Transverse colon (tissue), 4 donors: ENCODE measurements around the gene GCLM. TPM values are rescaled to one million over a fixed set of nuclear protein-coding genes. Genes with fewer than 3 reads are reported as not detected.
A peak's percentile ranks its signal among the peaks of the same experiment; 100 is the strongest.
"Not testable (repeated sequence)": the region's sequence is repeated elsewhere in the genome, so short reads cannot be mapped to it uniquely, and the experiment has no call there.

ENCODE experiments used
- DNase-seq: peaks from one replicate; pipeline ENCODE4 v3.0.0-alpha.2; 2019
- H3K27ac ChIP-seq, 4 donors: fragments of 200-600 bp; sonication (generic); 2 replicates each; pipeline ENCODE4 v1.5.1; 2016 to 2018; ENCODE audit warnings: inconsistent platforms in 4 of 4
- H3K27me3 ChIP-seq: fragments of 200-600 bp; sonication (generic); 2 replicates; pipeline ENCODE4 v1.5.1; 2017; ENCODE audit warnings: inconsistent platforms
- H3K36me3 ChIP-seq, 4 donors: fragments of 200-600 bp; sonication (generic); 2 replicates each; pipeline ENCODE4 v1.5.1; 2017 to 2019; ENCODE audit warnings: inconsistent platforms in 4 of 4
- H3K4me1 ChIP-seq, 4 donors: fragments of 200-600 bp; sonication (generic); 2 replicates each; pipeline ENCODE4 v1.5.1; 2017 to 2020; ENCODE audit warnings: inconsistent platforms in 4 of 4
- H3K4me3 ChIP-seq, 4 donors: fragments of 200-600 bp; sonication (generic); 1 replicate in 1 of 4; 2 replicates in 3 of 4; pipeline versions ENCODE4 v1.5.1 to v1.6.1; 2017 to 2019; ENCODE audit warnings: inconsistent platforms in 4 of 4
- H3K9me3 ChIP-seq, 2 donors: fragments of 200-600 bp; sonication (generic); 2 replicates each; pipeline ENCODE4 v1.5.1; 2017 to 2019; ENCODE audit warnings: inconsistent platforms in 2 of 2
- EP300 ChIP-seq: sonication (generic); formaldehyde crosslinking; IDR thresholded peaks from one replicate; pipeline ENCODE4 v1.6.1; 2017; ENCODE audit warnings: antibody characterized with exemption, low read depth
- POLR2A ChIP-seq: fragments of 450-650 bp; IDR thresholded peaks from one replicate; pipeline ENCODE4 v1.6.1; 2016; ENCODE audit warnings: antibody characterized with exemption, mild to moderate bottlenecking, moderate library complexity
- POLR2AphosphoS5 ChIP-seq, 3 donors: sonication (generic); formaldehyde crosslinking; IDR thresholded peaks; one replicate each; pipeline ENCODE4 v1.6.1; 2016; ENCODE audit warnings: antibody characterized with exemption in 3 of 3
- WGBS, 2 donors: methylation state at CpG; one replicate each; pipeline ENCODE4 v1.1.5; 2018; ENCODE audit warnings: low coverage in 1 of 2; 5-methylcytosine and 5-hydroxymethylcytosine counted together
- in situ Hi-C, 4 donors: fragments of 200-750 bp; cut with MboI; loops; one replicate each; pipeline versions ENCODE4 v1.15.0 to v1.15.1; 2017; ENCODE audit warnings: low sequenced_read_pairs in 3 of 4, low pct_ligation_motif_present in 1 of 4, low pct_unique_long_range_greater_than_20kb in 1 of 4
- intact Hi-C: fragments of 100-400 bp; cut with DNase I; formaldehyde crosslinking; loops from one replicate; pipeline ENCODE4 v1.15.1; 2023; ENCODE audit warnings: low total_unique reads
- total RNA-seq, 4 donors: library from RNA; depleted of rRNA; stranded (reverse); fragments of >200 nt; gene quantifications; one replicate each; pipeline ENCODE4 v1.1.0, GENCODE V29; 2016
- TF ChIP-seq, protein P1 (sequence below), 5 experiments: fragments of 200-600 bp in 3 of 5; fragments of 450-650 bp in 2 of 5; sonication (generic) in 3 of 5; IDR thresholded peaks; 1 replicate in 2 of 5; 2 replicates in 3 of 5; pipeline ENCODE4 v1.5.1; 2016 to 2017; ENCODE audit warnings: antibody characterized with exemption in 5 of 5, inconsistent platforms in 3 of 5, mild to moderate bottlenecking in 2 of 5, moderate library complexity in 1 of 5

Gene GCLM
- total RNA-seq, 4 donors from 2014 or later: 6.0 to 12.5 (median 10.0) TPM

DNA sequence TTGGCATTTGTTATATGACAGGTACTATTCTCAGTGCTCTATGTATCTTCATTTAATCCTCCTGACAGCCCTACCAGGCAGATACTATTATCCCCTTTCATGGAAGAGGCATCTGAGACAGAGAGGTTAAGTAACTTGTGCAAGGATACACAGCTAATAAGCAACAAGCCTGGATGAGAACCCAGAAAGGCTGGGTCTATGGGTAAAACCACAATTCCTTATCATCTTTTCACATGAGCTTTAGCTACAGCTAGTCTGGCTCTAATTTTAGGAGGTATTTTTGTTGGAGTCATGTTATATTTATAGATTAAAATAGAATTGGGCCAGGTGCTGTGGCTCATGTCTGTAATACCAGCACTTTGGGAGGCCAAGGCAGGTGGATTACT is 57.9 kb downstream of the GCLM start:
- Histone ChIP-seq H3K27ac (no peak overlapping the region), H3K9me3 (no peaks in the 10 kb centered on the region), H3K4me3 (no peak overlapping the region), H3K27me3 (no peaks in the 10 kb centered on the region), H3K36me3 (no peaks in the 10 kb centered on the region), H3K4me1 (peaks cover 0 to 9% (median 6%) of the 10 kb centered on the region in 4 donors)
- in situ Hi-C loops: no loop called here
- TF ChIP-seq EP300: no peak
- no peak for TF ChIP-seq POLR2AphosphoS5 (IDR thresholded peaks at IDR 0.05)
- TF ChIP-seq, protein P1, sequence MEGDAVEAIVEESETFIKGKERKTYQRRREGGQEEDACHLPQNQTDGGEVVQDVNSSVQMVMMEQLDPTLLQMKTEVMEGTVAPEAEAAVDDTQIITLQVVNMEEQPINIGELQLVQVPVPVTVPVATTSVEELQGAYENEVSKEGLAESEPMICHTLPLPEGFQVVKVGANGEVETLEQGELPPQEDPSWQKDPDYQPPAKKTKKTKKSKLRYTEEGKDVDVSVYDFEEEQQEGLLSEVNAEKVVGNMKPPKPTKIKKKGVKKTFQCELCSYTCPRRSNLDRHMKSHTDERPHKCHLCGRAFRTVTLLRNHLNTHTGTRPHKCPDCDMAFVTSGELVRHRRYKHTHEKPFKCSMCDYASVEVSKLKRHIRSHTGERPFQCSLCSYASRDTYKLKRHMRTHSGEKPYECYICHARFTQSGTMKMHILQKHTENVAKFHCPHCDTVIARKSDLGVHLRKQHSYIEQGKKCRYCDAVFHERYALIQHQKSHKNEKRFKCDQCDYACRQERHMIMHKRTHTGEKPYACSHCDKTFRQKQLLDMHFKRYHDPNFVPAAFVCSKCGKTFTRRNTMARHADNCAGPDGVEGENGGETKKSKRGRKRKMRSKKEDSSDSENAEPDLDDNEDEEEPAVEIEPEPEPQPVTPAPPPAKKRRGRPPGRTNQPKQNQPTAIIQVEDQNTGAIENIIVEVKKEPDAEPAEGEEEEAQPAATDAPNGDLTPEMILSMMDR (IDR thresholded peaks at IDR 0.05): no peak
- no peak for TF ChIP-seq POLR2A
- no peak for DNase-seq
- intact Hi-C loops: loop anchor here (5.0 kb wide), 1 partner anchor 1191 kb away; no protein-coding TSS in a partner anchor

DNA sequence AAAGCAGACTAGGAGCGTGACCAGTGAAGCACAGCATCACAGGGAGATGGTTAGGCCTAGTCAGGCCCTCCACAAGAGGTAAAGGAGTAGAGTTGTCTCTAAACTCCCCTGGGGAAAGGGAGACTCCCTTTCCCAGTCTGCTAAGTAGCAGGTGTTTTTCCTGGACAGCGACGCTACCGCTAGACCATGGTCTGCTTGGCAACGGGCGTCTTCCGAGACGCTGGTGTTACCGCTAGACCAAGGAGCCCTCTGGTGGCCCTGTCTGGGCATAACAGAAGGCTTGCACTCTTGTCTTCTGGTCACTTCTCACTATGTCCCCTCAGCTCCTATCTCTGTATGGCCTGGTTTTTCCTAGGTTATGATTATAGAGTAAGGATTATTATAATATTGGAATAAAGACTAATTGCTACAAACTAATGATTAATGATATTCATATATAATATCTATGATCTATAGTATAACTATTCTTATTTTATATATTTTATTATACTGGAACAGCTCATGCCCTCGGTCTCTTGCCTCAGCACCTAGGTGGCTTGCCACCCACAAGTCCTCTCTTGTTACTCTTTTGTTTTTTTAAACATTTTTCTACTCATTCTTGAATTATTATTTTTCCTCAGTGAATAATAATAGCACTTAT is 58.4 kb downstream of the GCLM start:
- H3K36me3 ChIP-seq, in situ Hi-C loops, H3K4me3 ChIP-seq, H3K27me3 ChIP-seq, H3K9me3 ChIP-seq, H3K27ac ChIP-seq: not testable (repeated sequence)
- peaks cover 0 to 12% (median 7%) of the 10 kb centered on the region in 4 donors for H3K4me1 ChIP-seq
- DNase-seq: peak; percentile 77
- WGBS, 2 donors: 30 to 70% methylated on average over 2 to 10 of the region's 10 CpGs
- TF ChIP-seq, protein P1 (IDR thresholded peaks at IDR 0.05): peak; percentile 31 to 74 (median 51)
- intact Hi-C loops: loop anchor here (5.0 kb wide), 1 partner anchor 1191 kb away; no protein-coding TSS in a partner anchor

- in situ Hi-C loops: loop anchor here in 2 of 4 donors (25.0 kb wide), 2 partner anchors 411 to 536 kb away; partner anchors contain the start of gene FNBP1L (in 1 of the 2)
- peak overlapping the region in 3 of 4 donors; percentile 54 to 89 (median 82) for H3K4me3 ChIP-seq
- DNase-seq: no peak
These were observed 60.8 kb downstream of the GCLM start for GRCh38 chr1:93848350-93848883.

GRCh38 chr1:93847811-93848288 is 61.4 kb downstream of the GCLM start:
- Histone ChIP-seq H3K27me3 (no peaks in the 10 kb centered on the region), H3K27ac (peak overlapping the region; percentile 94 to 100 (median 98)), H3K36me3 (no peaks in the 10 kb centered on the region), H3K4me1 (peaks cover 11 to 30% (median 20%) of the 10 kb centered on the region in 4 donors), H3K4me3 (peak overlapping the region; percentile 54 to 89 (median 80)), H3K9me3 (no peaks in the 10 kb centered on the region)
- peak; percentile 73 for DNase-seq
- TF ChIP-seq EP300 (no peak), POLR2AphosphoS5 (IDR thresholded peaks at IDR 0.05) (peak in 2 of 3 donors; percentile 11 to 36), POLR2A (peak; percentile 21)
- TF ChIP-seq, protein P1 (IDR thresholded peaks at IDR 0.05): no peak
- 0 to 1% methylated on average over 21 to 22 of the region's 36 CpGs for WGBS, 2 donors
- intact Hi-C loops (loop anchor here (10.0 kb wide), 2 partner anchors 223 to 403 kb away; partner anchors contain the start of gene FNBP1L), in situ Hi-C loops (loop anchor here in 2 of 4 donors (25.0 kb wide), 2 partner anchors 411 to 536 kb away; partner anchors contain the start of gene FNBP1L (in 1 of the 2))

More at GRCh38 chr1:93848350-93848883, 60.8 kb downstream of the GCLM start:
- Histone ChIP-seq H3K27ac (peak overlapping the region; percentile 94 to 100 (median 98)), H3K4me1 (peaks cover 11 to 30% (median 20%) of the 10 kb centered on the region in 4 donors), H3K36me3 (no peaks in the 10 kb centered on the region), H3K27me3 (no peaks in the 10 kb centered on the region), H3K9me3 (no peaks in the 10 kb centered on the region)
- TF ChIP-seq POLR2AphosphoS5 (IDR thresholded peaks at IDR 0.05) (no peak), EP300 (no peak), POLR2A (no peak)
- TF ChIP-seq, protein P1 (IDR thresholded peaks at IDR 0.05): no peak
- 50 to 65% methylated on average over 4 of the region's 4 CpGs for WGBS, 2 donors
- intact Hi-C loops: loop anchor here (10.0 kb wide), 2 partner anchors 224 to 404 kb away; partner anchors contain the start of gene FNBP1L
